Measurements from ENCODE around the gene FBN3. TPM values are rescaled to one million over a fixed set of nuclear protein-coding genes. Genes with fewer than 3 reads are reported as not detected.

The FBN3 gene
- polyA plus RNA-seq, 1 donor (not counting 4 experiments of a cell fraction or from before 2014, with no cell fraction given) = not detected

DNA sequence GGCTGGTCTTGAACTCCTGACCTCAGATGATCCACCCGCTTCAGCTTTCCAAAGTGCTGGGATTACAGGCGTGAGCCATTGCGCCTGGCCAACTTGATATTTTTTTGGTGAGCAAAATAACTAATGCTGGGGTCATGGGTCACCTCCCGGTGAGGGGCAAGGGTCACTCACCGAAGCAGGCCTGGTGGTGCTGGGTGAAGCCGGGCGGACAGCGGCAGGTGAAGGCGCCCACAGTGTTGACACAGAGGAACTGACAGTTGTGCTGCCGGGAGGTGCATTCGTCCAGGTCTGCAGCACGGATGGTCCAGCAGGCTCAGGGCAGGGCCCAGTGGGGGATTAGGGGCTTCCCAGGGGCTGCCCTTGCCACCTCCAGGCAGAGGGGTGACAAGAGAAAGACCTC, 68.6 kb downstream of the FBN3 start:
- no peaks in the 10 kb centered on the region for H3K27me3 ChIP-seq (ENCODE audit: control insufficient read depth, extremely low read depth, insufficient read depth, low read length)
- no peak for DNase-seq (ENCODE audit: low read depth, low spot score)
- FAIRE-seq = no peak
- no peaks in the 10 kb centered on the region for H3K4me1 ChIP-seq (ENCODE audit: control insufficient read depth, extremely low read depth, insufficient read depth, low read length)
- H3K79me2 ChIP-seq (ENCODE audit: control insufficient read depth, insufficient read depth, low read length) = no peaks in the 10 kb centered on the region
- H3K27ac ChIP-seq (ENCODE audit: control insufficient read depth, insufficient read depth, low read length) = no peak overlapping the region
- H4K20me1 ChIP-seq (ENCODE audit: control insufficient read depth, extremely low read depth, insufficient read depth, low read length) = no peaks in the 10 kb centered on the region
- no peak for TF ChIP-seq EZH2 (IDR thresholded peaks at IDR 0.05; ENCODE audit: low read length)
- no peak overlapping the region for H3K4me2 ChIP-seq (ENCODE audit: control insufficient read depth, extremely low read depth, insufficient read depth, low read depth, low read length)
- H3K4me3 ChIP-seq (ENCODE audit: control insufficient read depth in 2 of 3, extremely low read depth in 1 of 3, insufficient read depth in 2 of 3, low read depth in 1 of 3, low read length in 3 of 3) = no peak overlapping the region
- no peak overlapping the region for H3K9ac ChIP-seq (ENCODE audit: control insufficient read depth, extremely low read depth, insufficient read depth, low read length)
- H3K9me3 ChIP-seq (ENCODE audit: control insufficient read depth, low read depth, low read length) = no peaks in the 10 kb centered on the region
- H3K9me1 ChIP-seq (ENCODE audit: control insufficient read depth, extremely low read depth, insufficient read depth, low read length) = no peaks in the 10 kb centered on the region
- H3K36me3 ChIP-seq (ENCODE audit: control insufficient read depth in 2 of 2, extremely low read depth in 1 of 2, insufficient read depth in 2 of 2, low read length in 2 of 2) = no peaks in the 10 kb centered on the region
- no peak overlapping the region for H2AFZ ChIP-seq (ENCODE audit: control insufficient read depth, low read length)
- dilution Hi-C loops (cut with MboI; ENCODE audit: extremely low pct_ligation_motif_present, low sequenced_read_pairs) = no loop called here

DNA sequence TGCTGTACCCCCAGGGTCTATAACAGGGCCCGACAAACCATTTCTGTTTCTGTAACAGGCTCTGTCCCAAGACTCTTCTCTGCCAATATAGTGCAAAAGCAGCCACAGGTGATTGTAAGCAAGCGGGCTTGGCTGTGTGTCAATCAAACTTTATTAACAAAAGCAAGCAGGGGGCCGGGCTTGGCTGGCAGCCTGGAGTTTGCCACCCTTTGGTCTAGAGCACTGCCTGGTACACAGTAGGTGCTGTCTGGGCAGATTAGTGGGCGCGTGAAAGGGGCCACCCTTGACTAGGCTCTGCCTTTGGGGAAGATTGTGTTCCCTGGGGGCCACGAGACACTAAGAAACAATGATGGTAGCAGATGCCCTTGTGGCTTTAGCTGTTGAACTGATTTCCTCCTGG, 69.4 kb downstream of the FBN3 start:
- H4K20me1 ChIP-seq (ENCODE audit: control insufficient read depth, extremely low read depth, insufficient read depth, low read length) = no peaks in the 10 kb centered on the region
- dilution Hi-C loops (cut with MboI; ENCODE audit: extremely low pct_ligation_motif_present, low sequenced_read_pairs) = no loop called here
- H3K36me3 ChIP-seq (ENCODE audit: control insufficient read depth in 2 of 2, extremely low read depth in 1 of 2, insufficient read depth in 2 of 2, low read length in 2 of 2) = no peaks in the 10 kb centered on the region
- no peaks in the 10 kb centered on the region for H3K9me1 ChIP-seq (ENCODE audit: control insufficient read depth, extremely low read depth, insufficient read depth, low read length)
- no peak overlapping the region for H2AFZ ChIP-seq (ENCODE audit: control insufficient read depth, low read length)
- no peaks in the 10 kb centered on the region for H3K79me2 ChIP-seq (ENCODE audit: control insufficient read depth, insufficient read depth, low read length)
- no peaks in the 10 kb centered on the region for H3K27me3 ChIP-seq (ENCODE audit: control insufficient read depth, extremely low read depth, insufficient read depth, low read length)
- H3K27ac ChIP-seq (ENCODE audit: control insufficient read depth, insufficient read depth, low read length) = no peak overlapping the region
- DNase-seq (ENCODE audit: low read depth, low spot score) (no peak), FAIRE-seq (no peak)
- no peaks in the 10 kb centered on the region for H3K4me1 ChIP-seq (ENCODE audit: control insufficient read depth, extremely low read depth, insufficient read depth, low read length)
- H3K9ac ChIP-seq (ENCODE audit: control insufficient read depth, extremely low read depth, insufficient read depth, low read length) = no peak overlapping the region
- no peak for TF ChIP-seq EZH2 (IDR thresholded peaks at IDR 0.05; ENCODE audit: low read length)
- TF ChIP-seq, protein P1, sequence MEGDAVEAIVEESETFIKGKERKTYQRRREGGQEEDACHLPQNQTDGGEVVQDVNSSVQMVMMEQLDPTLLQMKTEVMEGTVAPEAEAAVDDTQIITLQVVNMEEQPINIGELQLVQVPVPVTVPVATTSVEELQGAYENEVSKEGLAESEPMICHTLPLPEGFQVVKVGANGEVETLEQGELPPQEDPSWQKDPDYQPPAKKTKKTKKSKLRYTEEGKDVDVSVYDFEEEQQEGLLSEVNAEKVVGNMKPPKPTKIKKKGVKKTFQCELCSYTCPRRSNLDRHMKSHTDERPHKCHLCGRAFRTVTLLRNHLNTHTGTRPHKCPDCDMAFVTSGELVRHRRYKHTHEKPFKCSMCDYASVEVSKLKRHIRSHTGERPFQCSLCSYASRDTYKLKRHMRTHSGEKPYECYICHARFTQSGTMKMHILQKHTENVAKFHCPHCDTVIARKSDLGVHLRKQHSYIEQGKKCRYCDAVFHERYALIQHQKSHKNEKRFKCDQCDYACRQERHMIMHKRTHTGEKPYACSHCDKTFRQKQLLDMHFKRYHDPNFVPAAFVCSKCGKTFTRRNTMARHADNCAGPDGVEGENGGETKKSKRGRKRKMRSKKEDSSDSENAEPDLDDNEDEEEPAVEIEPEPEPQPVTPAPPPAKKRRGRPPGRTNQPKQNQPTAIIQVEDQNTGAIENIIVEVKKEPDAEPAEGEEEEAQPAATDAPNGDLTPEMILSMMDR (optimal IDR thresholded peaks at IDR 0.05 in 1 of 3, IDR thresholded peaks at IDR 0.05 in 1 of 3, conservative IDR thresholded peaks at IDR 0.05 in 1 of 3; ENCODE audit: extremely low read depth in 1 of 3, insufficient read depth in 2 of 3, low read length in 3 of 3) = no peak
- no peaks in the 10 kb centered on the region for H3K9me3 ChIP-seq (ENCODE audit: control insufficient read depth, low read depth, low read length)
- no peak overlapping the region for H3K4me2 ChIP-seq (ENCODE audit: control insufficient read depth, extremely low read depth, insufficient read depth, low read depth, low read length)
- no peak overlapping the region for H3K4me3 ChIP-seq (ENCODE audit: control insufficient read depth in 2 of 3, extremely low read depth in 1 of 3, insufficient read depth in 2 of 3, low read depth in 1 of 3, low read length in 3 of 3)

All from keratinocyte (primary cell).